SK-N-SH (cell line): ENCODE measurements around the gene HDAC4.

ENCODE experiments used
- CTCF ChIP-seq: fragments of 200-600 bp; sonication (generic); IDR thresholded peaks from 2 replicates; pipeline ENCODE4 v1.6.1; 2017; ENCODE audit warnings: antibody characterized with exemption, mild to moderate bottlenecking, moderate library complexity
- EP300 ChIP-seq, 2 experiments: IDR thresholded peaks; 2 replicates each; pipeline versions ENCODE4 v1.4.0 to v1.6.1; 2012; ENCODE audit warnings: borderline replicate concordance in 1 of 2, low read depth in 1 of 2, low read length in 1 of 2
- GATA2 ChIP-seq: sonication (generic); formaldehyde crosslinking; IDR thresholded peaks from 2 replicates; pipeline ENCODE4 v1.5.0; 2020; ENCODE audit warnings: mild to moderate bottlenecking, missing genetic modification reagents
- NFIC ChIP-seq: IDR thresholded peaks from 2 replicates; pipeline ENCODE4 v1.4.0; 2012; ENCODE audit warnings: borderline replicate concordance
- POLR2AphosphoS5 ChIP-seq: IDR thresholded peaks from 2 replicates; pipeline ENCODE4 v1.6.1; 2012; ENCODE audit warnings: low read depth, low read length
- SIN3A ChIP-seq: IDR thresholded peaks from 2 replicates; pipeline ENCODE4 v1.6.1; 2012; ENCODE audit warnings: low read depth, mild to moderate bottlenecking, low read length, moderate library complexity, borderline replicate concordance
- USF1 ChIP-seq: IDR thresholded peaks from 2 replicates; pipeline ENCODE4 v1.4.0; 2012; ENCODE audit warnings: low read depth, borderline replicate concordance
- YY1 ChIP-seq: IDR thresholded peaks from 2 replicates; pipeline ENCODE4 v1.4.0; 2012; ENCODE audit warnings: low read depth, mild to moderate bottlenecking

GRCh38 chr2:239151201-239152131 is 249.4 kb downstream of the HDAC4 start:
- TF ChIP-seq CTCF (no peak), NFIC (no peak), EP300 (IDR thresholded peaks at IDR 0.05; ENCODE audit: borderline replicate concordance in 1 of 2, low read depth in 1 of 2, low read length in 1 of 2) (no peak), YY1 (no peak), POLR2AphosphoS5 (no peak), GATA2 (CRISPR knock-in tag) (no peak), SIN3A (no peak), USF1 (no peak)
